Muscle of leg (tissue), 9 donors: ENCODE results near the gene C5AR2. TPM values are rescaled to one million over a fixed set of nuclear protein-coding genes. Genes with fewer than 3 reads are reported as not detected.

Experiments used
- polyA plus RNA-seq, 8 donors: library from polyadenylated mRNA; unstranded; fragments of 120-200 nt; gene quantifications; one replicate each; pipeline versions ENCODE4 v1.2.1 to v1.2.3, GENCODE V29; 2013; ENCODE audit warnings: inconsistent platforms in 1 of 8, low replicate concordance in 1 of 8; ENCODE audit not compliant: insufficient read length in 8 of 8, insufficient read depth in 1 of 8
- total RNA-seq: library from RNA; stranded (reverse); fragments of 120-200 nt; gene quantifications from one replicate; pipeline ENCODE4 v1.2.4, GENCODE V29; 2013

Gene C5AR2
- total and polyA plus RNA-seq, 9 donors: 0.21 to 0.68 (median 0.40) TPM

Other genes starting within 250 kb of the C5AR2 start
- 11.8 TPM for gene ZC3H4, start 218.4 kb upstream of the C5AR2 start, total RNA-seq
- 10 to 100 TPM; 18.8 to 34.3 (median 25.6) TPM for gene ZC3H4, start 218.4 kb upstream of the C5AR2 start, polyA plus RNA-seq
- gene SAE1, start 201.3 kb upstream of the C5AR2 start, total RNA-seq: 77.6 TPM
- 100 to 1,000 TPM in 2 of 8 donors, 10 to 100 TPM in 6; 75.8 to 103 (median 92.2) TPM for gene SAE1, start 201.3 kb upstream of the C5AR2 start, polyA plus RNA-seq
- 2.9 TPM for gene BBC3, start 101.0 kb upstream of the C5AR2 start, total RNA-seq
- 1 to 10 TPM; 2.7 to 3.8 (median 3.0) TPM for gene BBC3, start 101.0 kb upstream of the C5AR2 start, polyA plus RNA-seq
- 7.1 TPM for gene CCDC9, start 75.7 kb upstream of the C5AR2 start, total RNA-seq
- 10 to 100 TPM; 20.3 to 28.2 (median 22.5) TPM for gene CCDC9, start 75.7 kb upstream of the C5AR2 start, polyA plus RNA-seq
- 6.1 TPM for gene INAFM1, start 57.3 kb upstream of the C5AR2 start, total RNA-seq
- gene INAFM1, start 57.3 kb upstream of the C5AR2 start, polyA plus RNA-seq: 10 to 100 TPM in 7 of 8 donors, 1 to 10 TPM in 1; 9.8 to 17.1 (median 13.8) TPM
- gene C5AR1, start 22.3 kb upstream of the C5AR2 start, total RNA-seq: 0.53 TPM
- 1 to 10 TPM; 1.2 to 3.6 (median 1.9) TPM for gene C5AR1, start 22.3 kb upstream of the C5AR2 start, polyA plus RNA-seq
- gene DHX34, start 17.1 kb downstream of the C5AR2 start, total RNA-seq: 7.9 TPM
- 10 to 100 TPM in 7 of 8 donors, 1 to 10 TPM in 1; 9.1 to 13.6 (median 11.7) TPM for gene DHX34, start 17.1 kb downstream of the C5AR2 start, polyA plus RNA-seq
- 9.2 TPM for gene MEIS3, start 87.4 kb downstream of the C5AR2 start, total RNA-seq
- 10 to 100 TPM in 2 of 8 donors, 1 to 10 TPM in 6; 7.3 to 11.5 (median 9.7) TPM for gene MEIS3, start 87.4 kb downstream of the C5AR2 start, polyA plus RNA-seq
- gene SLC8A2, start 139.7 kb downstream of the C5AR2 start, total RNA-seq: 0.04 TPM
- gene SLC8A2, start 139.7 kb downstream of the C5AR2 start, polyA plus RNA-seq: under 1 TPM; 0.11 to 0.49 (median 0.26) TPM
- 5.4 TPM for gene KPTN, start 152.0 kb downstream of the C5AR2 start, total RNA-seq
- 10 to 100 TPM in 2 of 8 donors, 1 to 10 TPM in 6; 7.8 to 12.0 (median 8.9) TPM for gene KPTN, start 152.0 kb downstream of the C5AR2 start, polyA plus RNA-seq
- 33.5 TPM for gene NAPA, start 182.9 kb downstream of the C5AR2 start, total RNA-seq
- gene NAPA, start 182.9 kb downstream of the C5AR2 start, polyA plus RNA-seq: 100 to 1,000 TPM in 1 of 8 donors, 10 to 100 TPM in 7; 87.7 to 100 (median 93.6) TPM
- gene ZNF541, start 241.0 kb downstream of the C5AR2 start, total RNA-seq: 0.18 TPM
- under 1 TPM; 0.05 to 0.30 (median 0.11) TPM for gene ZNF541, start 241.0 kb downstream of the C5AR2 start, polyA plus RNA-seq